ENCODE results near the gene OSBP. TPM values are rescaled to one million over a fixed set of nuclear protein-coding genes. Genes with fewer than 3 reads are reported as not detected.

The OSBP gene
- total RNA-seq, 1 experiment from 2014 or later, result 43.8 TPM

GRCh38 chr11:59660621-59661020, 45.0 kb upstream of the OSBP start (continued):
- TF ChIP-seq CTCF (IDR thresholded peaks at IDR 0.05 in 2 of 3, conservative IDR thresholded peaks at IDR 0.05 in 1 of 3; ENCODE audit: borderline replicate concordance in 1 of 3, insufficient read depth in 1 of 3, low read depth in 2 of 3, low read length in 2 of 3) (no peak), FOSL1 (IDR thresholded peaks at IDR 0.05; ENCODE audit: low read depth) (no peak), ELF1 (IDR thresholded peaks at IDR 0.05; ENCODE audit: borderline replicate concordance, low read depth) (no peak), ZBTB33 (IDR thresholded peaks at IDR 0.05; ENCODE audit: extremely low read depth, insufficient replicate concordance, low read length) (no peak)

GRCh38 chr11:59659981-59660380, 44.4 kb upstream of the OSBP start:
- BruUV-seq (replicated peaks), result no TSS peak
- ATAC-seq (no peak), DNase-seq (ENCODE audit: low read depth, low spot score) (no peak)
- Histone ChIP-seq H3K27ac (ENCODE audit: low read depth, low read length) (no peak overlapping the region), H3K9me3 (ENCODE audit: control insufficient read depth in 1 of 2, insufficient read depth in 1 of 2, low read depth in 1 of 2, low read length in 2 of 2) (no peaks in the 10 kb centered on the region), H3K27me3 (ENCODE audit: insufficient read depth, low read length) (no peaks in the 10 kb centered on the region), H4K20me1 (ENCODE audit: insufficient read depth) (no peaks in the 10 kb centered on the region; the same call in 1 of the 2 replicates), H3K4me3 (replicated peaks in 1 of 2; ENCODE audit: low read depth in 1 of 2, low read length in 2 of 2) (no peak overlapping the region), H3K9ac (ENCODE audit: low read length) (no peak overlapping the region), H3K36me3 (ENCODE audit: control insufficient read depth in 1 of 2, insufficient read depth in 2 of 2, low read length in 2 of 2) (peaks cover 27 to 71% of the 10 kb centered on the region in 2 experiments), H3K79me2 (ENCODE audit: insufficient read depth, low read length) (peaks cover 54% of the 10 kb centered on the region), H3K4me1 (ENCODE audit: control insufficient read depth in 1 of 2, insufficient read depth in 2 of 2, low read length in 2 of 2) (no peaks in the 10 kb centered on the region), H2AFZ (ENCODE audit: low read depth, low read length, poor library complexity, severe bottlenecking) (no peak overlapping the region), H3K9me2 (ENCODE audit: insufficient read depth) (no peaks in the 10 kb centered on the region), H3K4me2 (ENCODE audit: low read length) (no peak overlapping the region)
- POLR2A ChIA-PET, result no interaction called here
- RAD21 ChIA-PET (ENCODE audit: low non-redundant PET in 1 of 2, low total read pairs in 2 of 2, uncharacterized antibody in 2 of 2, unreplicated experiment in 2 of 2), result interaction anchor here in 1 of 2 experiments (0.6 kb wide), 1 partner anchor 123 kb away, joined by 3 read pairs; no protein-coding TSS in a partner anchor
- CTCF ChIA-PET, result no interaction called here
- intact Hi-C loops (cut with micrococcal nuclease), result no loop called here
- TF ChIP-seq ATF3 (IDR thresholded peaks at IDR 0.05) (no peak), EZH2phosphoT487 (IDR thresholded peaks at IDR 0.05; ENCODE audit: borderline replicate concordance) (no peak), POLR2AphosphoS5 (IDR thresholded peaks at IDR 0.05; ENCODE audit: low read depth, low read length) (no peak), CTCF (IDR thresholded peaks at IDR 0.05 in 2 of 3, conservative IDR thresholded peaks at IDR 0.05 in 1 of 3; ENCODE audit: borderline replicate concordance in 1 of 3, insufficient read depth in 1 of 3, low read depth in 2 of 3, low read length in 2 of 3) (no peak), ELF1 (IDR thresholded peaks at IDR 0.05; ENCODE audit: borderline replicate concordance, low read depth) (no peak), ZFX (IDR thresholded peaks at IDR 0.05) (no peak)
